H9 (cell line): Measurements from ENCODE around the gene RNU6-1. TPM values are rescaled to one million over a fixed set of nuclear protein-coding genes. Genes with fewer than 3 reads are reported as not detected.

ENCODE experiments used
- DNase-seq: peaks from one replicate; pipeline ENCODE4 v3.0.0-alpha.2; 2017
- H2AFZ ChIP-seq: one replicate; pipeline ENCODE4 v1.6.1; 2013; ENCODE audit warnings: mild to moderate bottlenecking, low read length, control low read depth, moderate library complexity
- H2AK5ac ChIP-seq: 2 replicates; pipeline ENCODE4 v1.6.1; 2013; ENCODE audit warnings: low read length, control low read depth, mixed read lengths; ENCODE audit not compliant: insufficient read length
- H2BK120ac ChIP-seq: one replicate; pipeline ENCODE4 v1.6.1; 2013; ENCODE audit warnings: low read depth, mild to moderate bottlenecking, low read length, control low read depth, inconsistent platforms; ENCODE audit not compliant: poor library complexity, severe bottlenecking
- H2BK12ac ChIP-seq: 2 replicates; pipeline ENCODE4 v1.6.1; 2013; ENCODE audit warnings: low read length, control low read depth, mixed read lengths, low read depth; ENCODE audit not compliant: insufficient read length
- H2BK15ac ChIP-seq: 2 replicates; pipeline ENCODE4 v1.6.1; 2013; ENCODE audit warnings: low read depth, low read length, control low read depth
- H2BK20ac ChIP-seq: one replicate; pipeline ENCODE4 v1.6.1; 2013; ENCODE audit warnings: low read depth, mild to moderate bottlenecking, low read length, control low read depth, inconsistent platforms; ENCODE audit not compliant: poor library complexity, severe bottlenecking
- H2BK5ac ChIP-seq: 2 replicates; pipeline ENCODE4 v1.6.1; 2013; ENCODE audit warnings: low read length, control low read depth, mixed read lengths; ENCODE audit not compliant: insufficient read length
- H3K14ac ChIP-seq: 2 replicates; pipeline ENCODE4 v1.6.1; 2013; ENCODE audit warnings: low read length, control low read depth; ENCODE audit not compliant: insufficient read depth
- H3K18ac ChIP-seq: 2 replicates; pipeline ENCODE4 v1.6.1; 2013; ENCODE audit warnings: low read depth, mild to moderate bottlenecking, mixed read lengths, low read length, control low read depth; ENCODE audit not compliant: insufficient read length
- H3K23ac ChIP-seq: 2 replicates; pipeline ENCODE4 v1.6.1; 2013; ENCODE audit warnings: low read length, control low read depth, mixed read lengths, low read depth; ENCODE audit not compliant: insufficient read length
- H3K23me2 ChIP-seq: 2 replicates; pipeline ENCODE4 v1.6.1; 2013; ENCODE audit warnings: low read depth, mild to moderate bottlenecking, mixed read lengths, low read length, control low read depth; ENCODE audit not compliant: insufficient read length, poor library complexity, severe bottlenecking
- H3K27ac ChIP-seq: 2 replicates; pipeline ENCODE4 v1.5.1; 2013; ENCODE audit warnings: low read length, control low read depth, mixed read lengths, low read depth; ENCODE audit not compliant: insufficient read length
- H3K27me3 ChIP-seq: 2 replicates; pipeline ENCODE4 v1.6.1; 2013; ENCODE audit warnings: low read length, control low read depth, inconsistent platforms; ENCODE audit not compliant: insufficient read depth
- H3K4ac ChIP-seq: 2 replicates; pipeline ENCODE4 v1.6.1; 2013; ENCODE audit warnings: low read depth, mild to moderate bottlenecking, control low read depth, inconsistent platforms, low read length, moderate library complexity
- H3K4me1 ChIP-seq: 2 replicates; pipeline ENCODE4 v1.6.1; 2013; ENCODE audit warnings: low read length, control low read depth, inconsistent platforms; ENCODE audit not compliant: insufficient read depth
- H3K4me2 ChIP-seq: 2 replicates; pipeline ENCODE4 v1.6.1; 2013; ENCODE audit warnings: low read length, control low read depth, mixed read lengths; ENCODE audit not compliant: insufficient read length, insufficient read depth
- H3K56ac ChIP-seq: 2 replicates; pipeline ENCODE4 v1.6.1; 2013; ENCODE audit warnings: low read depth, mild to moderate bottlenecking, mixed read lengths, low read length, control low read depth; ENCODE audit not compliant: insufficient read length
- H3K79me1 ChIP-seq: 2 replicates; pipeline ENCODE4 v1.6.1; 2013; ENCODE audit warnings: low read depth, mild to moderate bottlenecking, moderate library complexity, low read length, control low read depth, inconsistent platforms; ENCODE audit not compliant: insufficient read depth, poor library complexity, severe bottlenecking
- H3K79me2 ChIP-seq: 2 replicates; pipeline ENCODE4 v1.6.1; 2013; ENCODE audit warnings: low read length, control low read depth, inconsistent platforms; ENCODE audit not compliant: insufficient read depth
- H3K9ac ChIP-seq: 2 replicates; pipeline ENCODE4 v1.6.1; 2013; ENCODE audit warnings: low read length, control low read depth, mixed read lengths; ENCODE audit not compliant: insufficient read length; ENCODE audit errors: extremely low read depth
- H3K9me3 ChIP-seq: one replicate; pipeline ENCODE4 v1.6.1; 2013; ENCODE audit warnings: low read depth, low read length, inconsistent platforms; ENCODE audit not compliant: control insufficient read depth
- H3T11ph ChIP-seq: one replicate; pipeline ENCODE4 v1.6.1; 2013; ENCODE audit warnings: mild to moderate bottlenecking, low read length, control low read depth, inconsistent platforms
- H4K20me1 ChIP-seq: one replicate; pipeline ENCODE4 v1.6.1; 2013; ENCODE audit not compliant: control insufficient read depth, insufficient read length, insufficient read depth
- H4K5ac ChIP-seq: 2 replicates; pipeline ENCODE4 v1.6.1; 2013; ENCODE audit warnings: low read depth, mild to moderate bottlenecking, mixed read lengths, low read length, control low read depth; ENCODE audit not compliant: insufficient read length
- H4K8ac ChIP-seq: replicated peaks from 2 replicates; pipeline ENCODE4 v1.6.1; 2013; ENCODE audit warnings: low read length, control low read depth, mixed read lengths, low read depth; ENCODE audit not compliant: insufficient read length
- H4K91ac ChIP-seq: 2 replicates; pipeline ENCODE4 v1.6.1; 2013; ENCODE audit warnings: low read depth, mild to moderate bottlenecking, moderate library complexity, mixed read lengths, low read length, control low read depth; ENCODE audit not compliant: insufficient read length
- H3K27ac Mint-ChIP-seq, 3 experiments: 2 replicates in 2 of 3; 3 replicates in 1 of 3; pipeline ENCODE4 v1.8.0; 2020 to 2021; ENCODE audit warnings: mixed read lengths in 3 of 3, mild to moderate bottlenecking in 1 of 3, moderate library complexity in 1 of 3
- H3K27me3 Mint-ChIP-seq: 2 replicates; pipeline ENCODE4 v1.8.0; 2021; ENCODE audit warnings: low read depth, mild to moderate bottlenecking, moderate library complexity, mixed read lengths
- H3K36me3 Mint-ChIP-seq, 3 experiments: 2 replicates in 2 of 3; 3 replicates in 1 of 3; pipeline ENCODE4 v1.8.0; 2020 to 2021; ENCODE audit warnings: low read depth in 3 of 3, mixed read lengths in 3 of 3; ENCODE audit not compliant: insufficient read depth in 1 of 3
- H3K4me1 Mint-ChIP-seq, 2 experiments: 2 replicates each; pipeline ENCODE4 v1.8.0; 2020; ENCODE audit warnings: mixed read lengths in 2 of 2
- H3K4me3 Mint-ChIP-seq, 2 experiments: 2 replicates in 1 of 2; 3 replicates in 1 of 2; pipeline ENCODE4 v1.8.0; 2020 to 2021; ENCODE audit warnings: mild to moderate bottlenecking in 2 of 2, mixed read lengths in 2 of 2, moderate library complexity in 1 of 2
- H3K9me3 Mint-ChIP-seq, 2 experiments: 2 replicates in 1 of 2; 3 replicates in 1 of 2; pipeline ENCODE4 v1.8.0; 2020; ENCODE audit warnings: mild to moderate bottlenecking in 2 of 2, mixed read lengths in 2 of 2, moderate library complexity in 1 of 2
- WGBS: extraction: QIAGEN DNeasy Blood & Tissue Kit; methylation state at CpG from one replicate; pipeline ENCODE4 v1.1.7; 2013; ENCODE audit warnings: missing lambda C conversion rate, low lambda C conversion rate, mixed read lengths; ENCODE audit not compliant: insufficient read length; ENCODE audit errors: extremely low coverage; 5-methylcytosine and 5-hydroxymethylcytosine counted together
- total RNA-seq: library from RNA; stranded (reverse); gene quantifications from 2 replicates; pipeline ENCODE4 v1.2.1, GENCODE V29; 2021
- TF ChIP-seq, protein P1 (sequence below): fragments of 200-600 bp; sonication (generic); conservative IDR thresholded peaks from 3 replicates; pipeline ENCODE4 v1.8.0; 2021; ENCODE audit warnings: antibody characterized with exemption, mild to moderate bottlenecking

The RNU6-1 gene
- total RNA-seq, 1 experiment from 2014 or later, result not detected

DNA sequence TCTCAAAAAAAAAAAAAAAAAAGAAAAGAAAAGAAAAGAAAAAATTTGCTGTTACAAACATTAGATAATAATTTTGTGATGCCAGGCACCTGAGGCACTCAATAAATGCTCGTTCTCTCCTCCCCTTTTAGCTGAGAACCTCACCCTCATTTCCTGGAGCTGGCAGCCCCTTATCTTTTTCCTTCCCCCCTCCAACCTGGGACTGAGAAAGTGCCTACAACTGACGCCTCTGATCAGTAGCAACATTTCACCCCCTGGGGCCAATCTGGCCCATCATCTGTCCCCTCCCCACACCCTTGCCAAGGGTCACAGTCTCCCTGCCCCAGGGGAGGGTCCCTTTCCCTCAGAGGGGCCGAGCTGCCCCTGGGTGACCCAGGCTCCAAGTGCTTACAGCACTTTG lies 12.6 kb upstream of the RNU6-1 start:
- no peak for DNase-seq
- no peak overlapping the region for H3K14ac ChIP-seq
- H2BK15ac ChIP-seq, result no peak overlapping the region
- no peak overlapping the region for H2BK120ac ChIP-seq
- no peak overlapping the region for H3K23ac ChIP-seq
- H4K8ac ChIP-seq, result no peak overlapping the region
- no peak overlapping the region for H2AK5ac ChIP-seq
- H2BK12ac ChIP-seq, result no peak overlapping the region
- no peaks in the 10 kb centered on the region for H3K79me2 ChIP-seq
- H3K79me1 ChIP-seq, result no peaks in the 10 kb centered on the region
- H3K18ac ChIP-seq, result no peak overlapping the region
- no peaks in the 10 kb centered on the region for H3K9me3 ChIP-seq
- no peak overlapping the region for H3K4me2 ChIP-seq
- no CpG with 5 or more reads among the region's 3 CpGs for WGBS
- no peak overlapping the region for H2AFZ ChIP-seq
- Mint-ChIP-seq H3K4me1 (peaks cover 54 to 58% of the 10 kb centered on the region in 2 experiments), H3K27me3 (no peaks in the 10 kb centered on the region), H3K36me3 (peaks cover 0 to 5% (median 0%) of the 10 kb centered on the region in 3 experiments; a peak in 1 of 7 replicates), H3K9me3 (peaks cover 2 to 3% of the 10 kb centered on the region in 2 experiments; a peak in 4 of 5 replicates), H3K27ac (peak overlapping the region in 1 of 3 experiments; percentile 65; a peak in 1 of 7 replicates), H3K4me3 (no peak overlapping the region)
- TF ChIP-seq, protein P1, sequence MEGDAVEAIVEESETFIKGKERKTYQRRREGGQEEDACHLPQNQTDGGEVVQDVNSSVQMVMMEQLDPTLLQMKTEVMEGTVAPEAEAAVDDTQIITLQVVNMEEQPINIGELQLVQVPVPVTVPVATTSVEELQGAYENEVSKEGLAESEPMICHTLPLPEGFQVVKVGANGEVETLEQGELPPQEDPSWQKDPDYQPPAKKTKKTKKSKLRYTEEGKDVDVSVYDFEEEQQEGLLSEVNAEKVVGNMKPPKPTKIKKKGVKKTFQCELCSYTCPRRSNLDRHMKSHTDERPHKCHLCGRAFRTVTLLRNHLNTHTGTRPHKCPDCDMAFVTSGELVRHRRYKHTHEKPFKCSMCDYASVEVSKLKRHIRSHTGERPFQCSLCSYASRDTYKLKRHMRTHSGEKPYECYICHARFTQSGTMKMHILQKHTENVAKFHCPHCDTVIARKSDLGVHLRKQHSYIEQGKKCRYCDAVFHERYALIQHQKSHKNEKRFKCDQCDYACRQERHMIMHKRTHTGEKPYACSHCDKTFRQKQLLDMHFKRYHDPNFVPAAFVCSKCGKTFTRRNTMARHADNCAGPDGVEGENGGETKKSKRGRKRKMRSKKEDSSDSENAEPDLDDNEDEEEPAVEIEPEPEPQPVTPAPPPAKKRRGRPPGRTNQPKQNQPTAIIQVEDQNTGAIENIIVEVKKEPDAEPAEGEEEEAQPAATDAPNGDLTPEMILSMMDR, result no peak
- no peaks in the 10 kb centered on the region for H3K23me2 ChIP-seq
- H3K4ac ChIP-seq, result no peak overlapping the region
- H3K27ac ChIP-seq, result no peak overlapping the region
- no peaks in the 10 kb centered on the region for H4K20me1 ChIP-seq
- H2BK20ac ChIP-seq, result no peak overlapping the region
- H3K27me3 ChIP-seq, result no peaks in the 10 kb centered on the region
- no peak overlapping the region for H3K56ac ChIP-seq
- no peak overlapping the region for H2BK5ac ChIP-seq
- no peak overlapping the region for H4K5ac ChIP-seq
- no peak overlapping the region for H3T11ph ChIP-seq
- H3K9ac ChIP-seq, result no peak overlapping the region
- peaks cover 7% of the 10 kb centered on the region; the same call in 1 of the 2 replicates for H3K4me1 ChIP-seq
- H4K91ac ChIP-seq, result no peak overlapping the region
